ENCODE results near the gene OR52B6.

The OR52B6 gene

GRCh38 chr11:5556596-5557188 is 24.0 kb upstream of the OR52B6 start:
- TF ChIP-seq ARNT (IDR thresholded peaks at IDR 0.05) (no peak), PKNOX1 (IDR thresholded peaks at IDR 0.05) (no peak), SUZ12 (IDR thresholded peaks at IDR 0.05) (no peak), FOXM1 (IDR thresholded peaks at IDR 0.05; ENCODE audit: borderline replicate concordance) (no peak), SP1 (IDR thresholded peaks at IDR 0.05) (no peak), HDGF (IDR thresholded peaks at IDR 0.05; ENCODE audit: borderline replicate concordance) (no peak), L3MBTL2 (conservative IDR thresholded peaks at IDR 0.05) (no peak), TARDBP (IDR thresholded peaks at IDR 0.05) (no peak), BHLHE40 (IDR thresholded peaks at IDR 0.05; ENCODE audit: borderline replicate concordance) (no peak), LEF1 (IDR thresholded peaks at IDR 0.05; ENCODE audit: borderline replicate concordance) (no peak), CTBP1 (IDR thresholded peaks at IDR 0.05; ENCODE audit: borderline replicate concordance) (no peak)
- no peak for DNase-seq (ENCODE audit: extremely low spot score)
- ChIA-PET POLR2A (no interaction called here), CTCF (no interaction called here)

GRCh38 chr11:5557751-5558150 is 22.9 kb upstream of the OR52B6 start:
- CTCF ChIA-PET: interaction anchor here (1.0 kb wide), 1 partner anchor 127 kb away, joined by 3 read pairs; the partner anchor contains the start of gene TRIM5
- POLR2A ChIA-PET: no interaction called here
- DNase-seq (ENCODE audit: extremely low spot score): no peak
- no peak for TF ChIP-seq FOXK2 (IDR thresholded peaks at IDR 0.05)
- no peak for TF ChIP-seq ELF4 (IDR thresholded peaks at IDR 0.05)
- TF ChIP-seq LEF1 (IDR thresholded peaks at IDR 0.05; ENCODE audit: borderline replicate concordance): no peak
- TF ChIP-seq SUZ12 (IDR thresholded peaks at IDR 0.05): no peak
- TF ChIP-seq HDGF (IDR thresholded peaks at IDR 0.05; ENCODE audit: borderline replicate concordance): no peak
- TF ChIP-seq BHLHE40 (IDR thresholded peaks at IDR 0.05; ENCODE audit: borderline replicate concordance): no peak
- no peak for TF ChIP-seq ZNF384 (IDR thresholded peaks at IDR 0.05)
- no peak for TF ChIP-seq L3MBTL2 (conservative IDR thresholded peaks at IDR 0.05)
- TF ChIP-seq SP1 (IDR thresholded peaks at IDR 0.05): no peak
- TF ChIP-seq CTBP1 (IDR thresholded peaks at IDR 0.05; ENCODE audit: borderline replicate concordance): no peak
- TF ChIP-seq NFRKB (IDR thresholded peaks at IDR 0.05): no peak

- ChIA-PET POLR2A (no interaction called here), CTCF (no interaction called here)
- TF ChIP-seq SUZ12 (IDR thresholded peaks at IDR 0.05): no peak
- TF ChIP-seq ZNF384 (IDR thresholded peaks at IDR 0.05): no peak
- TF ChIP-seq PKNOX1 (IDR thresholded peaks at IDR 0.05): no peak
- no peak for TF ChIP-seq FOXK2 (IDR thresholded peaks at IDR 0.05)
- no peak for TF ChIP-seq TARDBP (IDR thresholded peaks at IDR 0.05)
- no peak for TF ChIP-seq HDGF (IDR thresholded peaks at IDR 0.05; ENCODE audit: borderline replicate concordance)
- TF ChIP-seq FOXA1 (IDR thresholded peaks at IDR 0.05): no peak
- TF ChIP-seq ELF4 (IDR thresholded peaks at IDR 0.05): no peak
- TF ChIP-seq L3MBTL2 (conservative IDR thresholded peaks at IDR 0.05): no peak
- TF ChIP-seq NFRKB (IDR thresholded peaks at IDR 0.05): no peak
- TF ChIP-seq SP1 (IDR thresholded peaks at IDR 0.05): no peak
- no peak for TF ChIP-seq BHLHE40 (IDR thresholded peaks at IDR 0.05; ENCODE audit: borderline replicate concordance)
- no peak for TF ChIP-seq FOXM1 (IDR thresholded peaks at IDR 0.05; ENCODE audit: borderline replicate concordance)
- no peak for TF ChIP-seq CTBP1 (IDR thresholded peaks at IDR 0.05; ENCODE audit: borderline replicate concordance)
- TF ChIP-seq LEF1 (IDR thresholded peaks at IDR 0.05; ENCODE audit: borderline replicate concordance): no peak
- no peak for TF ChIP-seq ARNT (IDR thresholded peaks at IDR 0.05)
- no peak for DNase-seq (ENCODE audit: extremely low spot score)
Observed at GRCh38 chr11:5564259-5565019, 16.2 kb upstream of the OR52B6 start.

- TF ChIP-seq ZNF384 (IDR thresholded peaks at IDR 0.05) (no peak), FOXM1 (IDR thresholded peaks at IDR 0.05; ENCODE audit: borderline replicate concordance) (no peak), LEF1 (IDR thresholded peaks at IDR 0.05; ENCODE audit: borderline replicate concordance) (no peak), BHLHE40 (IDR thresholded peaks at IDR 0.05; ENCODE audit: borderline replicate concordance) (no peak), SP1 (IDR thresholded peaks at IDR 0.05) (no peak), ELF4 (IDR thresholded peaks at IDR 0.05) (no peak), TARDBP (IDR thresholded peaks at IDR 0.05) (no peak), HDGF (IDR thresholded peaks at IDR 0.05; ENCODE audit: borderline replicate concordance) (no peak)
- ChIA-PET CTCF (no interaction called here), POLR2A (no interaction called here)
- DNase-seq (ENCODE audit: extremely low spot score): no peak
Observed at GRCh38 chr11:5574654-5575053, 6.0 kb upstream of the OR52B6 start.

GRCh38 chr11:5575152-5575551 is 5.5 kb upstream of the OR52B6 start:
- DNase-seq (ENCODE audit: extremely low spot score): no peak
- ChIA-PET POLR2A (no interaction called here), CTCF (no interaction called here)
- no peak for TF ChIP-seq HDGF (IDR thresholded peaks at IDR 0.05; ENCODE audit: borderline replicate concordance)
- TF ChIP-seq BHLHE40 (IDR thresholded peaks at IDR 0.05; ENCODE audit: borderline replicate concordance): no peak
- TF ChIP-seq NFRKB (IDR thresholded peaks at IDR 0.05): no peak
- no peak for TF ChIP-seq FOXA1 (IDR thresholded peaks at IDR 0.05)

- DNase-seq (ENCODE audit: extremely low spot score): no peak
- TF ChIP-seq PKNOX1 (IDR thresholded peaks at IDR 0.05) (no peak), FOXM1 (IDR thresholded peaks at IDR 0.05; ENCODE audit: borderline replicate concordance) (no peak), HDGF (IDR thresholded peaks at IDR 0.05; ENCODE audit: borderline replicate concordance) (no peak)
- ChIA-PET CTCF (no interaction called here), POLR2A (no interaction called here)
Observed at GRCh38 chr11:5577101-5577500, 3.6 kb upstream of the OR52B6 start.
